Measurements from ENCODE around the gene ARL5C. TPM values are rescaled to one million over a fixed set of nuclear protein-coding genes. Genes with fewer than 3 reads are reported as not detected.

ARL5C gene
- total RNA-seq, 1 donor from 2014 or later = not detected

GRCh38 chr17:39113871-39114270 lies 52.1 kb downstream of the ARL5C start:
- intact Hi-C loops (cut with micrococcal nuclease) = no loop called here

DNA sequence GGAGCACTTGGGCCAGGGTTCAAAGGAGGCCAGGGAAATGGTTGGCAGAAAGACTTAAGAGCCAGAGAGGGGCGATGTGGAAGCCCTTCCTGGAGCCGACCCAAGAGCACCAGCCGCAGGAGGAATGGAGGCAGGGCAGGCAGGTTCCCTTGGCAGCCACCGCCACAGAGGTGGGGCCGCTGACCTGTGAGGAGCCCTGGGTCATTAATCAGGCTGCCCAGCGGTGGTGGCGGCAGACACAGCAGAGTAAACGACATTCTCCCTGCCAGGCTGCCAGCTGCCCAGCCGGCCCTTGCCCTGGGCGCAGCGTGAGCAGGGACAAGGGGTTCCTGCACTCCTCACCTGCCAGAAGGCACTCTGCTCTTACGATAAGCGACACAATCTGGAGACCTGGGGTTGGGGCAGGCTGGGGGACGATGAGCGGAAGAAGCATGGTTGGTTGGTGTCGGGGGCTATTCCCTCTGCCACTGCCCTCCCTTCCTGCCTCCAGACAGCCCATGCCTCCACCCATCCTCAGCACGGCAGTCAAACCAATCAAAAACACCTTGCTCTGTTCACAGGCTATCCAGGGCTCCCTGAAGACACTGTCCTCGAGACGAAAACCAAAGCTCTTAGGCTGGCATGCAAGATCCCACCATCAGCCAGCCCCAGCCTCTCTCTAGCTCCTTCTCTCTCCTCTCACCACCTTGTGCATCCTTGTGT lies 55.4 kb downstream of the ARL5C start:
- intact Hi-C loops (cut with micrococcal nuclease) = no loop called here

- intact Hi-C loops (cut with micrococcal nuclease) = no loop called here
Observed at GRCh38 chr17:39108461-39109375, 57.2 kb downstream of the ARL5C start.

DNA sequence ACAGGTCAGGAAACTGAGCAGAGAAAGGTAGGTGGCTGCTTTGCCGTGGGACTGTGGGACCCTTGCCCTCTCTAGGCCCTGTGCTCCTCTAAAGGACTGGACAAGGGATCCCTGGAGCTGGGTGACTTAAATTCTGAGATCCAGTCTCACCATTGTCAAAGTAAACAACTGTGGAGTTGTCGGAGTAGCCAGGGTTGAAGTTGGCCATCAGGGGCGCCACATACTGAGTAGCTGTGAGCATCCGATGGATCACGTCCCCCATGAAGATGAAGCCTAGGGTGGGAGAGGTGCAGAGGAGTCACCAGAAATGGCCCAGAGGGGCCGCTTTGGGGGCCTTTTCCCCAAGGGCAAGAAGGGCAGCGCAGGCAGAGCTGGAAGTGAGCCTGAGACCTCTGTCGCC lies 58.0 kb downstream of the ARL5C start:
- intact Hi-C loops (cut with micrococcal nuclease) = no loop called here

- intact Hi-C loops (cut with micrococcal nuclease) = no loop called here
Observed at GRCh38 chr17:39107155-39107554, 58.8 kb downstream of the ARL5C start.

Other genes starting within 250 kb of the ARL5C start
- not detected in 2 replicates for gene FBXO47, start 198.8 kb downstream of the ARL5C start, total RNA-seq
- 0.80 and 0.98 TPM in 2 replicates for gene PLXDC1, start 14.5 kb downstream of the ARL5C start, total RNA-seq
- gene CACNB1, start 31.5 kb upstream of the ARL5C start, total RNA-seq = 19.0 and 19.2 TPM in 2 replicates
- 1,964 and 2,030 TPM in 2 replicates for gene RPL19, start 34.1 kb upstream of the ARL5C start, total RNA-seq
- gene STAC2, start 59.8 kb upstream of the ARL5C start, total RNA-seq = not detected in 2 replicates
- gene FBXL20, start 235.5 kb upstream of the ARL5C start, total RNA-seq = 12.0 and 12.9 TPM in 2 replicates

Data from T-helper 2 cell treated with Interferon-gamma antibody and Interleukin-4, amounts not matched to agents 100 ng/mL and 5 ng/mL, for 36 hours (primary cell).